Measurements from ENCODE around the gene SHISA3. TPM values are rescaled to one million over a fixed set of nuclear protein-coding genes. Genes with fewer than 3 reads are reported as not detected.

Gene SHISA3
- total and polyA plus RNA-seq, 2 of the 8 experiments (the other 6 are each of a cell fraction or from before 2014, with no cell fraction given), result 2.0 to 9.3 TPM

DNA sequence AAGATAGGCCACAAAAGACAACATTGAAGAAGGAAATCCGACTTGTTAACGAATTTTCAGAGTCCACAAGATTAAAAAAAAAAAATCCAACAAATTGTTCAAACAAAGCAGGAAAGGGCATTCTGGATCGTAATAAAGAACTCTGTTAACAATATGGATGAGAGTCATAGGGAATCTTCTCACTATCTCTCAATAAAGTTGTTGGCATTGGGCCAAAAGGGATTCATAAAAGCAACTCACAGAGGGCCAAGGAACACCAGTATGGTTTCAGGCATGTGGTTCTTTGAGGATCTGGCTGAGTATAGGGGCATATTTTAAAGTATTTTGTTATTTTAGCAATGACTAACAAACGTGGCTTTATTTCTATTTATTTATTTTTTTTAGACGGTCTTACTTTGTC lies 49.5 kb downstream of the SHISA3 start (continued):
- TF ChIP-seq, protein P1, sequence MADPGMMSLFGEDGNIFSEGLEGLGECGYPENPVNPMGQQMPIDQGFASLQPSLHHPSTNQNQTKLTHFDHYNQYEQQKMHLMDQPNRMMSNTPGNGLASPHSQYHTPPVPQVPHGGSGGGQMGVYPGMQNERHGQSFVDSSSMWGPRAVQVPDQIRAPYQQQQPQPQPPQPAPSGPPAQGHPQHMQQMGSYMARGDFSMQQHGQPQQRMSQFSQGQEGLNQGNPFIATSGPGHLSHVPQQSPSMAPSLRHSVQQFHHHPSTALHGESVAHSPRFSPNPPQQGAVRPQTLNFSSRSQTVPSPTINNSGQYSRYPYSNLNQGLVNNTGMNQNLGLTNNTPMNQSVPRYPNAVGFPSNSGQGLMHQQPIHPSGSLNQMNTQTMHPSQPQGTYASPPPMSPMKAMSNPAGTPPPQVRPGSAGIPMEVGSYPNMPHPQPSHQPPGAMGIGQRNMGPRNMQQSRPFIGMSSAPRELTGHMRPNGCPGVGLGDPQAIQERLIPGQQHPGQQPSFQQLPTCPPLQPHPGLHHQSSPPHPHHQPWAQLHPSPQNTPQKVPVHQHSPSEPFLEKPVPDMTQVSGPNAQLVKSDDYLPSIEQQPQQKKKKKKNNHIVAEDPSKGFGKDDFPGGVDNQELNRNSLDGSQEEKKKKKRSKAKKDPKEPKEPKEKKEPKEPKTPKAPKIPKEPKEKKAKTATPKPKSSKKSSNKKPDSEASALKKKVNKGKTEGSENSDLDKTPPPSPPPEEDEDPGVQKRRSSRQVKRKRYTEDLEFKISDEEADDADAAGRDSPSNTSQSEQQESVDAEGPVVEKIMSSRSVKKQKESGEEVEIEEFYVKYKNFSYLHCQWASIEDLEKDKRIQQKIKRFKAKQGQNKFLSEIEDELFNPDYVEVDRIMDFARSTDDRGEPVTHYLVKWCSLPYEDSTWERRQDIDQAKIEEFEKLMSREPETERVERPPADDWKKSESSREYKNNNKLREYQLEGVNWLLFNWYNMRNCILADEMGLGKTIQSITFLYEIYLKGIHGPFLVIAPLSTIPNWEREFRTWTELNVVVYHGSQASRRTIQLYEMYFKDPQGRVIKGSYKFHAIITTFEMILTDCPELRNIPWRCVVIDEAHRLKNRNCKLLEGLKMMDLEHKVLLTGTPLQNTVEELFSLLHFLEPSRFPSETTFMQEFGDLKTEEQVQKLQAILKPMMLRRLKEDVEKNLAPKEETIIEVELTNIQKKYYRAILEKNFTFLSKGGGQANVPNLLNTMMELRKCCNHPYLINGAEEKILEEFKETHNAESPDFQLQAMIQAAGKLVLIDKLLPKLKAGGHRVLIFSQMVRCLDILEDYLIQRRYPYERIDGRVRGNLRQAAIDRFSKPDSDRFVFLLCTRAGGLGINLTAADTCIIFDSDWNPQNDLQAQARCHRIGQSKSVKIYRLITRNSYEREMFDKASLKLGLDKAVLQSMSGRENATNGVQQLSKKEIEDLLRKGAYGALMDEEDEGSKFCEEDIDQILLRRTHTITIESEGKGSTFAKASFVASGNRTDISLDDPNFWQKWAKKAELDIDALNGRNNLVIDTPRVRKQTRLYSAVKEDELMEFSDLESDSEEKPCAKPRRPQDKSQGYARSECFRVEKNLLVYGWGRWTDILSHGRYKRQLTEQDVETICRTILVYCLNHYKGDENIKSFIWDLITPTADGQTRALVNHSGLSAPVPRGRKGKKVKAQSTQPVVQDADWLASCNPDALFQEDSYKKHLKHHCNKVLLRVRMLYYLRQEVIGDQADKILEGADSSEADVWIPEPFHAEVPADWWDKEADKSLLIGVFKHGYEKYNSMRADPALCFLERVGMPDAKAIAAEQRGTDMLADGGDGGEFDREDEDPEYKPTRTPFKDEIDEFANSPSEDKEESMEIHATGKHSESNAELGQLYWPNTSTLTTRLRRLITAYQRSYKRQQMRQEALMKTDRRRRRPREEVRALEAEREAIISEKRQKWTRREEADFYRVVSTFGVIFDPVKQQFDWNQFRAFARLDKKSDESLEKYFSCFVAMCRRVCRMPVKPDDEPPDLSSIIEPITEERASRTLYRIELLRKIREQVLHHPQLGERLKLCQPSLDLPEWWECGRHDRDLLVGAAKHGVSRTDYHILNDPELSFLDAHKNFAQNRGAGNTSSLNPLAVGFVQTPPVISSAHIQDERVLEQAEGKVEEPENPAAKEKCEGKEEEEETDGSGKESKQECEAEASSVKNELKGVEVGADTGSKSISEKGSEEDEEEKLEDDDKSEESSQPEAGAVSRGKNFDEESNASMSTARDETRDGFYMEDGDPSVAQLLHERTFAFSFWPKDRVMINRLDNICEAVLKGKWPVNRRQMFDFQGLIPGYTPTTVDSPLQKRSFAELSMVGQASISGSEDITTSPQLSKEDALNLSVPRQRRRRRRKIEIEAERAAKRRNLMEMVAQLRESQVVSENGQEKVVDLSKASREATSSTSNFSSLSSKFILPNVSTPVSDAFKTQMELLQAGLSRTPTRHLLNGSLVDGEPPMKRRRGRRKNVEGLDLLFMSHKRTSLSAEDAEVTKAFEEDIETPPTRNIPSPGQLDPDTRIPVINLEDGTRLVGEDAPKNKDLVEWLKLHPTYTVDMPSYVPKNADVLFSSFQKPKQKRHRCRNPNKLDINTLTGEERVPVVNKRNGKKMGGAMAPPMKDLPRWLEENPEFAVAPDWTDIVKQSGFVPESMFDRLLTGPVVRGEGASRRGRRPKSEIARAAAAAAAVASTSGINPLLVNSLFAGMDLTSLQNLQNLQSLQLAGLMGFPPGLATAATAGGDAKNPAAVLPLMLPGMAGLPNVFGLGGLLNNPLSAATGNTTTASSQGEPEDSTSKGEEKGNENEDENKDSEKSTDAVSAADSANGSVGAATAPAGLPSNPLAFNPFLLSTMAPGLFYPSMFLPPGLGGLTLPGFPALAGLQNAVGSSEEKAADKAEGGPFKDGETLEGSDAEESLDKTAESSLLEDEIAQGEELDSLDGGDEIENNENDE (IDR thresholded peaks at IDR 0.05; ENCODE audit: insufficient replicate concordance, low read length), result no peak
- TF ChIP-seq, protein P2, sequence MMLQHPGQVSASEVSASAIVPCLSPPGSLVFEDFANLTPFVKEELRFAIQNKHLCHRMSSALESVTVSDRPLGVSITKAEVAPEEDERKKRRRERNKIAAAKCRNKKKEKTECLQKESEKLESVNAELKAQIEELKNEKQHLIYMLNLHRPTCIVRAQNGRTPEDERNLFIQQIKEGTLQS (IDR thresholded peaks at IDR 0.05; ENCODE audit: insufficient read depth, low read depth, low read length), result no peak
- TF ChIP-seq RXRA (IDR thresholded peaks at IDR 0.05; ENCODE audit: insufficient read depth, low read depth, low read length), result no peak
- no peak for TF ChIP-seq POU5F1 (IDR thresholded peaks at IDR 0.05; ENCODE audit: low read depth, low read length)
- TF ChIP-seq, protein P3, sequence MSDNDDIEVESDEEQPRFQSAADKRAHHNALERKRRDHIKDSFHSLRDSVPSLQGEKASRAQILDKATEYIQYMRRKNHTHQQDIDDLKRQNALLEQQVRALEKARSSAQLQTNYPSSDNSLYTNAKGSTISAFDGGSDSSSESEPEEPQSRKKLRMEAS (IDR thresholded peaks at IDR 0.05), result no peak
- TF ChIP-seq GTF2F1 (IDR thresholded peaks at IDR 0.05; ENCODE audit: borderline replicate concordance, low read depth, low read length), result no peak
- TF ChIP-seq CREB1 (IDR thresholded peaks at IDR 0.05), result no peak
